Activated CD4-positive, alpha-beta T cell treated with anti-CD3 and anti-CD28 coated beads for 1 hour (primary cell): ENCODE data around the gene LYPLA2.

ENCODE experiments used
- DNase-seq: peaks from one replicate; pipeline ENCODE4 v3.0.0-alpha.2; 2020

LYPLA2 gene

DNA sequence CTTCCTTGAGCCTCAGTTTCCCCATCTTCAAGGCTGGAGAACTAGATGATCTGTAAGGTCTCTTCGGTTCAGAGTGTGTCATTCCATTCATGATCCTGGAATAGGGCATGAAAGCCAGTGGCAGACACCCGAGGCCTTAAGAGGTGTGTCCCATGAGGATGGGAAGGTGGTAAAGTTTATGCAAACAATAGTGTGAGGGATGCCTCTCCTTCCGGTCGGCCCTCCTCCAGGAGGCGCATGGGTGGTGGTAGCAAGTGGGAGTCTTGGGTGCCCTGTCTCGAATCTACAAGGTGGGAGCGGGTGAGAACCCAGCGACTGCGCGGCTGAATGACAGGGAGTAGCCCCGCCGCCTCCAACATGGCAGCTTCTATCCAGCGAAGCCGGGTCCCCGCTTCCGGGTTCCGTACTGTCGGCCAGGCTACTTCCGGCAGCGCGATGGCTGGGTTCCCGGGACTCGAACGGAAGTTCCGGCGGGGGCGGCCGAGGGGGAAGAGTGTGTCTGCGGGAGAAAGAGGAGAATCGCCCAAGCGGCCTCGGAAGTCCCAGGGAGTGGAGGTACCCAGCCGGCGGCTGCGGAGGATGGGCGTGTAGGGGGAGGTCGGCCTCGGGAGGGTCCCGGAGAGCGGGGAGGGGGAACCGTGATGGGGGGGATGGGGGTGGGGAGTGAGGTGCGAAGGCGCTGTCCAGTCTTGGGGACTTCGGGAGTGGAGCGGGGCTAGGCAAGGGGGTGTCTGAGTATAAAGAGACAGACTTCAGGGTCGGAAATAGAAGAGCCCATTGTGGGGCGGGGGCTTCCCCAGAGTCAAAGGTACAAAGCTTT is at the start of gene LYPLA2:
Gene LYPLA2, plus strand, starts transcription at position 450 of the 820 bp plus-strand sequence. CDS start 1,538 bp downstream, outside the sequence.
- DNase-seq: peak; percentile 74

DNA sequence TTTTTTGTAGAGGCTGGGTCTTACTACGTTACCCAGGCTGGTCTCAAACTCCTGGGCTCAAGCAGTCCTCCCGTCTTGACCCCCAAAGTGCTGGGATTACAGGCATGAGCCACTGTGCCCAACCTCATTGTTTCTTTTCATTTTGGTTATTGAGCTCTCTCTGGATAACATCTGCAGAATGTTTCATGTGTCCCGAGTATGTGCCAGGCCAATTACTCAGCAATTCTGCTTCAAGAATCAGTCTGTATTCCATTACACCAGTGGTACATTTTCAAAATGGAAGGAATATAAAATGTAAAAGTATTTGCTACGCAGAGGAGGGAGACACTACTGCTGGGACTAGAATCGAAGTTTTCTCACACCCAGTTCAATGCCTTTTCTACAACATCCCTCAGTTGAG is 49.3 kb upstream of the LYPLA2 start:
- no peak for DNase-seq

- no peak for DNase-seq
Measured at GRCh38 chr1:23742670-23743286, 48.2 kb upstream of the LYPLA2 start.

DNA sequence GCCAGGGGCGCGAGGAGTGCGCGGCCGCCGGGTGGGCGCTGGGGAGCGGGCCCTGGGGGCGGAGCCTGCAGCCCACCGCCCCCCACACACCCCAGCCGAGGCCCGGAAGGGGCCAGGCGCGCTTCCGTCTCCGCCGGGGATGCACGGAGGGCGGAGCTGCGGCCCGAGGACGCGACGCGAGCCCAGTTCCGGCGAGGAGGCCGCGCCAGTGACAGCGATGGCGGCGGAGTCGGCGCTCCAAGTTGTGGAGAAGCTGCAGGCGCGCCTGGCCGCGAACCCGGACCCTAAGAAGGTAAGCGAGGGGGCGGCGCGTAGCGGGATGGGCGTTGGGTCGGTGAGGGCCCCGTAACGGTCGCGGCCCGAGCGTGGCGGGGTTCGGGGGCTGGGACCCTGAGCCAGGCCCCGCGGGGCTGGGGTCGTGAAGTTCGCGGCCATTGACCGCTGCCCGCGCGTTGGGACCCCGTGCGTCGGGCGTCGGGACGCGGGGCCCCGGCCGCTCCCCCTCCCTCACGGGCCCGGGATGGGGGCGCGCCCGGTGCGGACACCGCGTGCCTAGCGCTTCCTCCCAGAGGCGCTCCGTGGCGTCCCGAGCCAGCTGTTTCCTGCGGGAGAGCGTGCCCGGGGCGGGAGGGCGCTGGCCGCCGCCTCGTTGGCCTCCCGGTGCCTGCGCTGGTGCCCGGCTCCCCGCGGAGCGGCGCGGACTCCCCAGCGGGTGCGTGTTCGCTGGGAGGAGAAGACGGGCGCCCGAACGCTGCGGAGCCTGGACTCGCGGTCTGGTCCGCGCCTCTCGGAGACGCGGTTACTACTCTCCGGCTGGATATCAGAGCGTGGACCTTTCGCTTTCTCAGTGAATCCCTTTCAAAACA is 47.4 kb upstream of the LYPLA2 start, which contains the start of gene ELOA:
Gene ELOA, plus strand, starts transcription at position 185 of the 866 bp plus-strand sequence. Its CDS starts 33 bp downstream, at position 218.
- DNase-seq: peak; percentile 61

DNA sequence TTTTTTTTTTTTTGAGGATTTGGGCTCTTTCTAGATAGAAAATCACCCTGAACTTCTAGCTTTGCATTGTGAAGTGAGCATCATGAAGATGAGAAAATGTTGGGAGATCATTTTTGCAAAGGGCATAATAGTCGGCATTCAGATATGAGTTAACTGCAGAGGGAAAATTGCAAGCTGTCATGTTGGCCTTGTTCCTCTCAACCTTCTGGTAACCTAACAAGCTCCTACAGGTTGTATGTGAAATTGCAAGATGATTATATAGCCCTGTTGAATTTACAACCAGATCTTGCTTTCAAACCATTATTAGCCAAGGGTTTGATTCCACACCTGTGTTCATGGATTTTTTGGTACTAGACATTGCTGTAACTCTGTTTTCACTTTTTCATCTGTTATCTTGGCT is 45.4 kb upstream of the LYPLA2 start:
- DNase-seq: no peak

DNA sequence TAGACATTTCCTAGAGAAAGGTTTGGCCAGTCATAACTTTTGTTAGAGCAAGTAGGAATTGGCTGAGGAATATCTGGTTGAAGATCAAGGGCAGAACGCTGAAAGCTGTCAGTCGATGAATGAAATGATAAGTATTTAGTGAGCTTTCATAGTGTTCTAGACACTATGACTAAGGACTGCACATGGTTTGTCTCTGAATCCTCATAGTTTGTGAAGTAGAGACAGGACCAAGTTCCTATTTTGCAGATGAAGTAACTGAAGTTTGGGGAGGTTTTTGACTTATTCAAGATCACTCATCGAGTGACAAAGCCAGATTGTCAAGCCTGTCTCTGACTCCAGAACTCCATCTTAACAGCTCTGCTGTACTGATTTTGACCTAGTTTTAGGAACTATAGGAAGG is 42.9 kb upstream of the LYPLA2 start:
- DNase-seq: no peak

- peak; percentile 9 for DNase-seq
Measured at GRCh38 chr1:23751050-23751814, 39.7 kb upstream of the LYPLA2 start.

DNA sequence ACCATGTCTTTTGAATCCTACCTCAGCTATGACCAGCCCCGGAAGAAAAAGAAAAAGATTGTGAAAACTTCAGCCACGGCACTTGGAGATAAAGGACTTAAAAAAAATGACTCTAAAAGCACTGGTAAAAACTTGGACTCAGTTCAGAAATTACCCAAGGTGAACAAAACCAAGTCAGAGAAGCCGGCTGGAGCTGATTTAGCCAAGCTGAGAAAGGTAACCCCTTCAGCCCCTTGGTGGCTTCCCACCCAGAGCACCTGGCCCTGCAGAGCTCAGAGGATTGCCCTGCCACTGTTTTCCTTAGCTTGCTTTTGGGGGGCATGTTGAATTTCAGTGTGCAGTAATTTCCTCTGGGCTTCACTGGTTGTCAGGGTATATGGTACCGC is 39.1 kb upstream of the LYPLA2 start:
- DNase-seq: no peak

DNA sequence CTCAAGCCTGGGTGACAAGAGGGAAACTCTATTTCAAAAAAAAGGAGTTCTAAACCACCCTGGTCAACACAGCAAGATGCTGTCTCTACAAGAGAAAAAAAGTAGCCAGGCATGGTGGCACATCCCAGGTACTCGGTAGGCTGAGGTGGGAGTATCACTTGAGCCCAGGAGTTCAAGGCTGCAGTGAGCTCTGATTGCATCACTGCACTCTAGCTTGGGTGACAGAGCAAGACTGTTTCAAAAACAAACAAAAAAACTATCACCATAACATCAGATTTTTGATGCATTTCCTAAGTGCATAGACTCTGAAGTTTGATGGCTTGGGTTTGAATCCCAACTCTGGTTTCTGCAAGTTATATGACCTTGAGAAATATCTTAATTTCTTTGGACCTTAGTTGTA is 38.0 kb upstream of the LYPLA2 start:
- DNase-seq: no peak

DNA sequence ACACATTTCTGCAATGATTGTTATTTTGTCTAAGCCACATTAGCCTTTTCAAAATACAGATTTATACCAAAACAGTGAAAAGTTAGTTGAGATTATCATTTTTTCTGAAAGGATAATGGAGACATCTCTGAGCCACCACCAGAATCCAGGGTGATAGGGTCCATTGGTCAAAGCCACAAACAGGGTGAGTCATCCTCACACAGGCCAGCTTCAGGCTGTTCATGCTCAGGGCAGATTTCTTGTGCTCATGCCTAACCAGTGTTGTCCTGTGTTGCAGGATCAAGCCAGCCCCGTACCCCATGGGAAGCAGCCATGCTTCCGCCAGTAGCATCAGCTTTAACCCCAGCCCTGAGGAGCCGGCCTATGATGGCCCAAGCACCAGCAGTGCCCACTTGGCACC is 34.3 kb upstream of the LYPLA2 start:
- no peak for DNase-seq

- no peak for DNase-seq
Measured at GRCh38 chr1:23757812-23758211, 33.1 kb upstream of the LYPLA2 start.

GRCh38 chr1:23759277-23759676 is 31.7 kb upstream of the LYPLA2 start:
- no peak for DNase-seq

DNA sequence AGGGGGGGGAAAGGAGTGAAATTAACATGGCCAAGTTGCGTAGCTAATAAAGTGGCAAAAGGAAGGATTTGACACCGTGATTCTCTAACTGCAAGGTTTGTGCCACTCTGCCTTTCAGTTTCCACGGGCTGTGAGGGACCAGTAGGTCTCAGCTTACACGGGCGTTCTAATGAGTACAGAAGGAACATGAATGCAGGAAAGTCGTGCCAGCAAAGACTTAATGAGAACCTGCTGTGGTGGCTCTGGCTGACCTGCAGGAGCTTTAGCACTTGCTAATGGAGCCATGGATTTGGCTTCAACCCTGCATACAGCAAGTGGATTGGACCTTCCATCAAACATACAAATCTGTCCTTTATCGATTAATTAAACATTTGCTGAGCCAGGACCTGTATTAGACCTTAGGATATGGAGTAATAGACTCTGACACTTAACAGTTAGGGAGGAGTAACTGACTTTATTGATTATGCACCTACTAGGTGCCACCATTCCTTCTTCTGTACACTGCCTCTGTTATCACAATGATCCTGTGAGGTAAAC is 27.8 kb upstream of the LYPLA2 start:
- DNase-seq: no peak

DNA sequence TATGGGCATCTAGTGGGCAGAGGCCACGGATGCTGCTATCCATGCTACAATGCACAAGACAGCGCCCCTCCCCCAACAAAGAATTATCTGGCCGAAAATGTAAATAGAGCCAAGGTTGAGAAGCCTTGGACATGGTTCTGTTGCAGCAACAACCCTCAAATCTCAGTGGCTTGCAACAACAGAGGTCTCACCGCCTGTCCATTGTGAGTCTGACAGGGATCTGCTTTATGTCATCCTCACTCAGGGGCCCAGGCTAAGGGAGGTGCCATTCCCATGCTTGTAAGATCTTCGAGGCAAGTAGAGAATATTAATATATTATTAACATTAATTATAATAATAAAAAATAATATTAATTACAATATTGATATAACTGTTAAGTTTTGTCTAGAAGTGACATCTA is 22.2 kb upstream of the LYPLA2 start:
- DNase-seq: no peak

GRCh38 chr1:23772049-23772853 is 18.7 kb upstream of the LYPLA2 start:
- DNase-seq: peak; percentile 77

- no peak for DNase-seq
Measured at GRCh38 chr1:23772854-23773242, 18.1 kb upstream of the LYPLA2 start.

DNA sequence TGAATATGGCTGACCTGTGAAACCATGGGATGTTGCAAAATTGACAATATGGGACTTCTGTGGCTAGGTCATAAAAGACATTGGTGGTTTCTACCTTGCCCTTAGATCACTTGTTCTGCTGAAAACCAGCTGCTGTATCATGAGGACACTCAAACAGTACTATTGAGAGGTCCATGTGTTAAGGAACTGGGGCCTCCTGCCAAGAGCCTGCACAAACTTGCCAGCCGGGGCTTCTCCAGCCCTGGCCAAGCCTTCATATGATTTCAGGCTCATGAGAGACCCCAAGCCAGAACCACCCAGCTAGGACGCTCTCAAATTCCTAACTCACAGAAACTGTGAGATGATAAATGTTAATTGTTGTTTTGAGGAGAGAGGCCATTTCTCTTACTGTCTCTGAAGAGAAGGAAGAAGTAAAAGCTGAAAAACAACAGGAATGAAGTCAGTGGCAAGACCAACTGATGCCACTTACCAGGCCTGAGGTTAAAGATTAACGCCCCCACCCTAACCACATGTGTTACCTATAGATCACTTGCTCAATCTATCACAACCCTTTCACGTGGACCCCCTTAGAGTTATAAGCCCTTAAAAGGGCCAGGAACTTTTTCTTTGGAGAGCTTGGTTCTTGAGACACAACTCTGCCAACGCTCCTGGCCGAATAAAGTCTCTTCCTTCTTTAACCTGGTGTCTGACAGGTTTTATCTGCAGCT is 16.6 kb upstream of the LYPLA2 start:
- no peak for DNase-seq

DNA sequence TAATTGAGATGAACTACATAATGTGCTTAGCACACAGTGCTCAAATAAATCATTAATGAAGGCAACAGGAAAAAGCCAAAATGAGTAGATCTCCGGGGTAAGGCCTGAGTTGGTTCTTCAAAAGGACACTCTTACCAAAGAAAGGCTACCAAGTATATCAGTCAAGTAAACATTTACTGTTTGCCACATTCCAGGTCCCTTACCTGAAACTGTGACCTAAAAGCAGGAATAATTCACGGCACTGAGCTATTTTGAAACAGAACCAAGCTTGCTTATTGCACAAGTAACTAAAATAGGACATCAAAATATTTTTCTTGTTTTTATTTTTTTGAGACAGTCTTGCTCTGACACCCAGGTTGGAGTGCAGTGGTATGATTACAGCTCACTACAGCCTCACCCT is 14.7 kb upstream of the LYPLA2 start:
- DNase-seq: no peak

GRCh38 chr1:23777979-23778814 is 12.7 kb upstream of the LYPLA2 start, which contains the start of gene PITHD1:
Gene PITHD1 (plus strand): TSS chr1:23778418. CDS start chr1:23778516, 98 bp downstream.
- DNase-seq: peak; percentile 74
